ENCODE measurements around the gene IFNAR1.

IFNAR1 gene

DNA sequence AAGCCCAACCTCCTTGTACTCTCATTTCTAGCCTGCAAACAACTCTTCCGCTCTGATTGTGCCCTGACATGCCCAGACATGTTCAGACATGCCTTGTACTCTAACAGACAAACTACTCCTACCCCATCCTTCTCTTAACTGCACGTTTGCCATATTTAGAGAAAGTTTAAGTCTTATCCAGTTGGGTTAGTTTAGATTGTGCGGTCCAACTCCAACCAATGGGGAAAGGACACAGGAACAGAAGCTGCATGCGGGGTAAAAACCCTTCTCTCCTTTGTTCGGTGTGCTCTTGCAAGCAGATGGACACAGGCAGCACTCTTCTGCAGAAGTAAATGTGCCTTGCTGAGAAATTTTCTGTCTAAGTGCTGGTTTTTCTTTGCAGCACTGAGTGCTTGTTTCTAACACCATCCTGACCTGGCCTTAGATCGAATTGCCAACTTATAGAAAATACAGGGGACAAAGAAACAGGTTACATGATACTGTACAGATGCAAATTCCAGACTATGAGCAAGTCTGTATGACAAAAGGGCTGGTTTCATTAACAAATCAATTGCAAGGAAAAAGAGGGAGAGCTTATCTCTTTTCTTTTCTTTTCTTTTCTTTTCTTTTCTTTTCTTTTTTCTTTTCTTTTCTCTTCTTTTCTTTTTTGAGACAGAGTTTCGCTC lies 42.7 kb downstream of the IFNAR1 start:
- Mint-ChIP-seq H3K9me3 (peaks cover 35% of the 10 kb centered on the region), H3K36me3 (ENCODE audit: low read depth) (peaks cover 29% of the 10 kb centered on the region), H3K27me3 (no peaks in the 10 kb centered on the region), H3K4me1 (ENCODE audit: low read depth) (peaks cover 36% of the 10 kb centered on the region), H3K4me3 (no peak overlapping the region), H3K27ac (peak overlapping the region; percentile 53)
- intact Hi-C loops (cut with micrococcal nuclease) = no loop called here

GRCh38 chr21:33368124-33368523 lies 43.4 kb downstream of the IFNAR1 start:
- Mint-ChIP-seq H3K9me3 (peaks cover 35% of the 10 kb centered on the region), H3K4me3 (no peak overlapping the region), H3K4me1 (ENCODE audit: low read depth) (peaks cover 40% of the 10 kb centered on the region), H3K36me3 (ENCODE audit: low read depth) (peaks cover 29% of the 10 kb centered on the region), H3K27me3 (no peaks in the 10 kb centered on the region), H3K27ac (peak overlapping the region; percentile 53)
- intact Hi-C loops (cut with micrococcal nuclease) = no loop called here

DNA sequence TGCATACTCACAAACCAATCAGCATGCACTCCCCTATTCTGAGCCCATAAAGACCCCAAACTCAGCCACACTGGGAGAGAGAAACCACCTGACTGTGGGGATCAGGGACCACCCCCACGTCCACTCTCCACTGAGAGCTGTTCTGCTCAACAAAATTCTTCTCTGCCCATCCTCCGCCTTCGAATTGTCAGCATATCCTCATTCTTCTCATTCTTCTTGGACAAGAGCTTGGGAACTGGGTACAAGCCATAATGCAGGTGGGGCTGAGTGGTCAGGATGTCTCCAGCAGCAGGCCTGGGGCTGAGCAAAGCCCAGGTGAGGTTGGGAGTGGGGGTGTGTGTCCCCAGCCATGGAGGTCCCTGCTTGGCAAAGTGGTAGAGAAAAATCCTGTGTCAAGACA lies 43.8 kb downstream of the IFNAR1 start:
- Mint-ChIP-seq H3K36me3 (ENCODE audit: low read depth) (peaks cover 29% of the 10 kb centered on the region), H3K4me1 (ENCODE audit: low read depth) (peaks cover 41% of the 10 kb centered on the region), H3K27me3 (no peaks in the 10 kb centered on the region), H3K4me3 (no peak overlapping the region), H3K9me3 (peaks cover 35% of the 10 kb centered on the region), H3K27ac (peak overlapping the region; percentile 53)
- intact Hi-C loops (cut with micrococcal nuclease) = no loop called here

DNA sequence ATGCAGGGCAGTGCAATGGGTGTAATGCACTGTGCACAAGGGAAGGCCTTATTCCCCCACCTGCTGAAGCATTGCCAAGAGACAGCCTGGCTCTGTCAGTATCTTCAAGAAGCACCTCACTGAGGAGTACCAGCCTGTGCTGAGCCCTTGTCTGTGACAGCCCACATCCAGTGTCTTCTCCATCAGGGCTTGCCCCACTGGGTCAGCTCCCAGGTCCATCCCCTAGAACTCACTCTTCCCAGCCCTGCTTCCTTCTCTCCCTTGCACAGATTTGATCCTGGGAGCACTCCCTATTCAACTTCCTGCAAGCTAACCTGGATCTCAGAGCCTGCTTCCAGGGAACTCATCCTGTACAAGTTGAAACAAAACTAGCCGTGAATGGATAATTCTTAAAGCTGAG lies 44.8 kb downstream of the IFNAR1 start:
- intact Hi-C loops (cut with micrococcal nuclease) = no loop called here
- Mint-ChIP-seq H3K9me3 (peaks cover 35% of the 10 kb centered on the region), H3K27me3 (no peaks in the 10 kb centered on the region), H3K4me1 (ENCODE audit: low read depth) (peaks cover 42% of the 10 kb centered on the region), H3K36me3 (ENCODE audit: low read depth) (peaks cover 29% of the 10 kb centered on the region), H3K4me3 (no peak overlapping the region), H3K27ac (peak overlapping the region; percentile 48)

DNA sequence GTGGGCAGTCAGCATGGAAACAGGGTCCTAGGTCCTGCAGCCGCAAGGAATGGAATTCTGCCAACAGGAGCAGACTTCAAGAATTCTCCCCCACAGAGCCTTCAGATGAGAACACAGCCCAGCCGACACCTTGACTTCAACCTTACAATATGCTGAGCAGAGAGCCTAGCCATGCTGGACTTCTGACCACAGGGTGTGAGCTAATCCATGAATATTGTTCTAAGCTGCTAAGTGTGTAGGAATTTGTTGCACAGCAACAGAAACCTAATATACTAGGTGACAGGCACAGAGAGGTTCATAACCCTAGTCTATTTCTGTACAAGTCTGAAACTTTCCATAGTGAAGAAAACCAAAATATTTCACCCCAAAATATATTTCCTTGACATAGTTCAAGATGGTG lies 45.5 kb downstream of the IFNAR1 start:
- intact Hi-C loops (cut with micrococcal nuclease) = loop anchor here (10.0 kb wide), 1 partner anchor 166 kb away; no protein-coding TSS in a partner anchor
- peak overlapping the region; percentile 87 for H3K27ac Mint-ChIP-seq
- peaks cover 47% of the 10 kb centered on the region for H3K4me1 Mint-ChIP-seq (ENCODE audit: low read depth)
- peaks cover 29% of the 10 kb centered on the region for H3K36me3 Mint-ChIP-seq (ENCODE audit: low read depth)
- no peak overlapping the region for H3K4me3 Mint-ChIP-seq
- no peaks in the 10 kb centered on the region for H3K27me3 Mint-ChIP-seq
- H3K9me3 Mint-ChIP-seq = peaks cover 35% of the 10 kb centered on the region

GRCh38 chr21:33371366-33371765 lies 46.6 kb downstream of the IFNAR1 start:
- Mint-ChIP-seq H3K36me3 (ENCODE audit: low read depth) (peaks cover 24% of the 10 kb centered on the region), H3K27me3 (no peaks in the 10 kb centered on the region), H3K4me3 (no peak overlapping the region), H3K4me1 (ENCODE audit: low read depth) (peaks cover 57% of the 10 kb centered on the region), H3K9me3 (peaks cover 30% of the 10 kb centered on the region), H3K27ac (peak overlapping the region; percentile 87)
- intact Hi-C loops (cut with micrococcal nuclease) = loop anchor here (10.0 kb wide), 1 partner anchor 167 kb away; no protein-coding TSS in a partner anchor

DNA sequence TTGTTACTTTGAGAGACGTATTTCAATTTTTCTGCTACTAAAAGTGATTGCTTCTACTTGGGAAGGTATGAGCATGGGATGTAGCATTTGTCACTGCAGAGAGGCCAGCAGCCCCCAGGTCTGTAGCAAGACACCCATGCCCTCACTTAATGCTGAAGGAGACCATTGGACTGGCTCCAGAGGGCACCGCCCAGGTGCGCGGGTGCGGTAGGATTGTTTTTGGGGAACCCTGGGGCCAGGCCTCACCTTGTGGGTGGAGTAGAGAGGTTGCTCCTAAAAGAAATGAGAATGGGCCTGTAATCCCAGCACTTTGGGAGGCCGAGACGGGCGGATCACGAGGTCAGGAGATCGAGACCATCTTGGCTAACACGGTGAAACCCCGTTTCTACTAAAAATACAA lies 47.8 kb downstream of the IFNAR1 start:
- no peaks in the 10 kb centered on the region for H3K27me3 Mint-ChIP-seq
- peaks cover 18% of the 10 kb centered on the region for H3K9me3 Mint-ChIP-seq
- H3K27ac Mint-ChIP-seq = peak overlapping the region; percentile 87
- H3K4me1 Mint-ChIP-seq (ENCODE audit: low read depth) = peaks cover 67% of the 10 kb centered on the region
- peaks cover 12% of the 10 kb centered on the region for H3K36me3 Mint-ChIP-seq (ENCODE audit: low read depth)
- intact Hi-C loops (cut with micrococcal nuclease) = loop anchor here (10.0 kb wide), 1 partner anchor 168 kb away; no protein-coding TSS in a partner anchor
- H3K4me3 Mint-ChIP-seq = no peak overlapping the region

- H3K9me3 Mint-ChIP-seq = peaks cover 9% of the 10 kb centered on the region
- H3K27ac Mint-ChIP-seq = peak overlapping the region; percentile 87
- intact Hi-C loops (cut with micrococcal nuclease) = loop anchor here (10.0 kb wide), 1 partner anchor 169 kb away; no protein-coding TSS in a partner anchor
- peaks cover 3% of the 10 kb centered on the region for H3K36me3 Mint-ChIP-seq (ENCODE audit: low read depth)
- H3K27me3 Mint-ChIP-seq = no peaks in the 10 kb centered on the region
- peaks cover 62% of the 10 kb centered on the region for H3K4me1 Mint-ChIP-seq (ENCODE audit: low read depth)
- no peak overlapping the region for H3K4me3 Mint-ChIP-seq
Observed at GRCh38 chr21:33373451-33373850, 48.7 kb downstream of the IFNAR1 start.

- H3K36me3 Mint-ChIP-seq (ENCODE audit: low read depth) = no peaks in the 10 kb centered on the region
- H3K4me3 Mint-ChIP-seq = no peak overlapping the region
- peak overlapping the region; percentile 87 for H3K27ac Mint-ChIP-seq
- H3K9me3 Mint-ChIP-seq = peaks cover 6% of the 10 kb centered on the region
- peaks cover 60% of the 10 kb centered on the region for H3K4me1 Mint-ChIP-seq (ENCODE audit: low read depth)
- no peaks in the 10 kb centered on the region for H3K27me3 Mint-ChIP-seq
- intact Hi-C loops (cut with micrococcal nuclease) = loop anchor here (1.0 to 10.0 kb wide), 3 partner anchors 10 to 169 kb away; partner anchors contain the start of gene IFNGR2
Observed at GRCh38 chr21:33374080-33374449, 49.3 kb downstream of the IFNAR1 start.

DNA sequence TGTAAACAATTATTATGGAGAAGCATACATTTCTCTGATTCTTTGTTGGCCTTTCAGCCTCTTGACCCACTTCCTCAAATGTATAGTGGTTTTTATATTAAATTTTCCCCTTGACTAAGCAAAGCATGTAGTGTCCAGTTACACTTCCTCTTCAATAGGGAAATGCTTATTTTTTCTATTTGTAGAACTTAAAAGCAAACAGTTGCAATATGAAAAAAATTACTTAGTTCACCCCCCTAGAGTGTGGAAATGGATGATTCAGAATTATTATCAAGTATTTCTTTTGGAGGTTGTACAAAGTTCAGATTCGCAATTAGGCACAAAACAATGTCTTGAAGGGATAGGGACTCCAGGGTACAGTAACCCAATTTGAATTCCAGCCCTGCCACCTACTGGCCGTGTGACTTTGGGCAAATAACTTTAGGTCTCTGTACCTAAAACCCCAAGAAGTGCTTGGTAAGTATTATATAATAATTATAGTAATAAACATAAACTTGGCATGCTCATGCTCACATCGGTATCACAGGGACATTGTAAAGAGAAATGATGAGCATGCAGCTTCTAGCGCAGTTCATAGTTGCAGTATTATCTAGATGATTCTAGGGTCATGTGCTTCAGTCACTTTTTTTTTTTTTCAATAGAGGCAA lies 49.8 kb downstream of the IFNAR1 start:
- intact Hi-C loops (cut with micrococcal nuclease) = loop anchor here (1.0 to 10.0 kb wide), 3 partner anchors 10 to 170 kb away; partner anchors contain the start of gene IFNGR2
- peaks cover 60% of the 10 kb centered on the region for H3K4me1 Mint-ChIP-seq (ENCODE audit: low read depth)
- H3K4me3 Mint-ChIP-seq = no peak overlapping the region
- no peaks in the 10 kb centered on the region for H3K36me3 Mint-ChIP-seq (ENCODE audit: low read depth)
- no peaks in the 10 kb centered on the region for H3K27me3 Mint-ChIP-seq
- peak overlapping the region; percentile 87 for H3K27ac Mint-ChIP-seq
- H3K9me3 Mint-ChIP-seq = peaks cover 5% of the 10 kb centered on the region

DNA sequence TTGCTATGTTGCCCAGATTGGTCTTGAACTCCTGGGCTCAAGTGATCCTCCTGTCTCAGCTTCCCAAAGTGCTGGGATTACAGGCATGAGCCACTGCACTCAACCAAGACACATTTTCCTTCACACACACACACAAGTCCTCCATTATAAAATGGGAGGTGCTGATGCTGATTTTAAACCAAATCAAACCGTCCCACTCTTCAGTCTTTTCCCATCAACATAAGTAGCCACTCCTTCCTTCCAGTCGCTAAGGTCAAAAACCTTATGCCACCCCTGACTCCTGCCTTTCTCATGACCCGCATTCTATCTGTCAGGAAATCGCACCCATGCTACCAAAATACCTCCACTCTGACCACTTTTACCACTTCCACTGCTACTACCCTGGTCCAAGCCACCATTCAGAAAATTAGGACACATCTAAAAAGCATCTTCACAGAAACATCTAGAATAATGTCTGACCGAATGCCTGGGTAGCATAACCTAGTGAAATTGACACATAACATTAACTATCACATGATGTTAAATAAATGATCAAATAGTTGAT lies 50.4 kb downstream of the IFNAR1 start:
- H3K9me3 Mint-ChIP-seq = no peaks in the 10 kb centered on the region
- peak overlapping the region; percentile 87 for H3K27ac Mint-ChIP-seq
- H3K4me1 Mint-ChIP-seq (ENCODE audit: low read depth) = peaks cover 63% of the 10 kb centered on the region
- no peaks in the 10 kb centered on the region for H3K36me3 Mint-ChIP-seq (ENCODE audit: low read depth)
- H3K4me3 Mint-ChIP-seq = peak overlapping the region; percentile 11
- intact Hi-C loops (cut with micrococcal nuclease) = loop anchor here (2.0 to 10.0 kb wide), 2 partner anchors 28 to 170 kb away; partner anchors contain the start of gene IFNGR2
- no peaks in the 10 kb centered on the region for H3K27me3 Mint-ChIP-seq

- Mint-ChIP-seq H3K36me3 (ENCODE audit: low read depth) (no peaks in the 10 kb centered on the region), H3K9me3 (no peaks in the 10 kb centered on the region), H3K27ac (peak overlapping the region; percentile 68), H3K27me3 (no peaks in the 10 kb centered on the region), H3K4me3 (no peak overlapping the region), H3K4me1 (ENCODE audit: low read depth) (peaks cover 67% of the 10 kb centered on the region)
- intact Hi-C loops (cut with micrococcal nuclease) = loop anchor here (10.0 kb wide), 1 partner anchor 173 kb away; no protein-coding TSS in a partner anchor
Observed at GRCh38 chr21:33377221-33377920, 52.6 kb downstream of the IFNAR1 start.

DNA sequence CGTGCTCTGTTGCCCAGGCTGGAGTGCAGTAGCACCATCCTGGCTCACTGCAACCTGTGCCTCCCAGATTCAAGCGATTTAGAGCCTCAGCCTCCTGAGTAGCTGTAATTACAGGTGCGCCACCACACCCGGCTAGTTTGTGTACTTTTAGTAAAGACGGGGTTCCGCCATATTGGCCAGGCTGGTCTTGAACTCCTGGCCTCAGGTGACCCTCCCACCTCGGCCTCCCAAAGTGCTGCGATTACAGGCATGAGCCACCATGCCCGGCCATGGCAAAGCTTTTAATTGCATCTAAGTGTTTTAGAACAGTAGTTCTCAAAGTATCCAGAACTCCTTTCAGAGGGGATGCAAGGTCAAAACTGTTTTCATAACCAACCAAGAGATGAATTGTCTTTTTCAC lies 53.3 kb downstream of the IFNAR1 start:
- Mint-ChIP-seq H3K27ac (peak overlapping the region; percentile 95), H3K36me3 (ENCODE audit: low read depth) (no peaks in the 10 kb centered on the region), H3K4me3 (no peak overlapping the region), H3K27me3 (no peaks in the 10 kb centered on the region), H3K9me3 (no peaks in the 10 kb centered on the region), H3K4me1 (ENCODE audit: low read depth) (peaks cover 70% of the 10 kb centered on the region)
- intact Hi-C loops (cut with micrococcal nuclease) = loop anchor here (10.0 kb wide), 1 partner anchor 173 kb away; no protein-coding TSS in a partner anchor

All from dendritic cell treated with granulocyte-macrophage colony-stimulating factor and Interleukin-4, amounts not matched to agents 40 ng/mL and 50 ng/mL, for 4 days (primary cell).